Neural crest cell (in vitro differentiated cells): ENCODE results near the gene OR5H1. TPM values are rescaled to one million over a fixed set of nuclear protein-coding genes. Genes with fewer than 3 reads are reported as not detected.
"Not testable (repeated sequence)": the region's sequence is repeated elsewhere in the genome, so short reads cannot be mapped to it uniquely, and the experiment has no call there.

Source experiments
- DNase-seq: peaks from one replicate; pipeline ENCODE4 v3.0.0; 2021; ENCODE audit warnings: low read depth, mixed read lengths, low spot score
- H3K27ac Mint-ChIP-seq: one replicate; pipeline ENCODE4 v1.8.0; 2021; ENCODE audit warnings: mild to moderate bottlenecking, mixed read lengths; ENCODE audit not compliant: unreplicated experiment
- H3K27me3 Mint-ChIP-seq: 2 replicates; pipeline ENCODE4 v1.8.0; 2021; ENCODE audit warnings: low read depth, mild to moderate bottlenecking, mixed read lengths
- H3K36me3 Mint-ChIP-seq: 2 replicates; pipeline ENCODE4 v1.8.0; 2021; ENCODE audit warnings: low read depth, mild to moderate bottlenecking, mixed read lengths
- H3K4me1 Mint-ChIP-seq: 2 replicates; pipeline ENCODE4 v1.8.0; 2021; ENCODE audit warnings: mixed read lengths
- H3K4me3 Mint-ChIP-seq: one replicate; pipeline ENCODE4 v1.8.0; 2021; ENCODE audit warnings: mild to moderate bottlenecking, mixed read lengths
- H3K9me3 Mint-ChIP-seq: 2 replicates; pipeline ENCODE4 v1.8.0; 2021; ENCODE audit warnings: mixed read lengths
- CTCF ChIP-seq: fragments of 200-600 bp; sonication (generic); conservative IDR thresholded peaks from 2 replicates; pipeline ENCODE4 v1.5.0; 2021; ENCODE audit warnings: antibody characterized with exemption, mild to moderate bottlenecking
- total RNA-seq: library from RNA; stranded (reverse); gene quantifications from 2 replicates; pipeline ENCODE4 v1.2.1, GENCODE V29; 2021

Gene OR5H1
- total RNA-seq, 1 donor from 2014 or later = not detected

GRCh38 chr3:98140531-98140930 is 10.0 kb downstream of the OR5H1 start:
- peaks cover 5% of the 10 kb centered on the region for H3K27me3 Mint-ChIP-seq
- no peaks in the 10 kb centered on the region for H3K4me1 Mint-ChIP-seq
- H3K36me3 Mint-ChIP-seq = no peaks in the 10 kb centered on the region
- TF ChIP-seq CTCF = no peak
- no peak overlapping the region for H3K4me3 Mint-ChIP-seq
- H3K27ac Mint-ChIP-seq = no peak overlapping the region
- DNase-seq = no peak
- no peaks in the 10 kb centered on the region for H3K9me3 Mint-ChIP-seq

- H3K27me3 Mint-ChIP-seq = peaks cover 13% of the 10 kb centered on the region
- H3K4me3 Mint-ChIP-seq = no peak within 1 kb of the TSS
- no peaks in the 10 kb centered on the region for H3K4me1 Mint-ChIP-seq
- peaks cover 3% of the 10 kb centered on the region for H3K9me3 Mint-ChIP-seq
- no peak within 1 kb of the TSS for H3K27ac Mint-ChIP-seq
- no peak for TF ChIP-seq CTCF
- no peaks in the 10 kb centered on the region for H3K36me3 Mint-ChIP-seq
- no peak for DNase-seq
These were observed 16.7 kb downstream of the OR5H1 start, which contains the start of gene OR5H14 for GRCh38 chr3:98147179-98147578. Gene OR5H14 (plus strand): TSS chr3:98147479. CDS start chr3:98149386, 1,907 bp downstream.

GRCh38 chr3:98148751-98149150 is 18.2 kb downstream of the OR5H1 start:
- peaks cover 8% of the 10 kb centered on the region for H3K27me3 Mint-ChIP-seq
- H3K4me3 Mint-ChIP-seq = no peak overlapping the region
- H3K36me3 Mint-ChIP-seq = no peaks in the 10 kb centered on the region
- TF ChIP-seq CTCF = no peak
- peaks cover 3% of the 10 kb centered on the region for H3K9me3 Mint-ChIP-seq
- no peaks in the 10 kb centered on the region for H3K4me1 Mint-ChIP-seq
- H3K27ac Mint-ChIP-seq = no peak overlapping the region
- DNase-seq = no peak

GRCh38 chr3:98149456-98149855 is 18.9 kb downstream of the OR5H1 start:
- not testable (repeated sequence) for DNase-seq, H3K9me3 Mint-ChIP-seq, H3K4me1 Mint-ChIP-seq, H3K27ac Mint-ChIP-seq, H3K27me3 Mint-ChIP-seq, H3K4me3 Mint-ChIP-seq, H3K36me3 Mint-ChIP-seq

GRCh38 chr3:98151241-98151640 is 20.7 kb downstream of the OR5H1 start:
- H3K4me1 Mint-ChIP-seq = no peaks in the 10 kb centered on the region
- H3K36me3 Mint-ChIP-seq = no peaks in the 10 kb centered on the region
- DNase-seq = no peak
- no peak overlapping the region for H3K4me3 Mint-ChIP-seq
- peak overlapping the region; percentile 1 for H3K27ac Mint-ChIP-seq
- H3K27me3 Mint-ChIP-seq = peaks cover 16% of the 10 kb centered on the region
- H3K9me3 Mint-ChIP-seq = peaks cover 3% of the 10 kb centered on the region
- no peak for TF ChIP-seq CTCF

GRCh38 chr3:98166396-98166795 is 35.9 kb downstream of the OR5H1 start, which contains the start of gene OR5H15:
Gene OR5H15 (plus strand): TSS chr3:98166696. CDS start chr3:98168700, 2,004 bp downstream.
- no peak for TF ChIP-seq CTCF
- no peak within 1 kb of the TSS for H3K27ac Mint-ChIP-seq
- H3K36me3 Mint-ChIP-seq = no peaks in the 10 kb centered on the region
- H3K27me3 Mint-ChIP-seq = peaks cover 6% of the 10 kb centered on the region
- H3K4me3 Mint-ChIP-seq = no peak within 1 kb of the TSS
- no peak for DNase-seq
- no peaks in the 10 kb centered on the region for H3K4me1 Mint-ChIP-seq
- H3K9me3 Mint-ChIP-seq = no peaks in the 10 kb centered on the region
